ENCODE data around the gene CLK4.

The CLK4 gene

GRCh38 chr5:178626484-178627258 lies at the start of gene CLK4:
Gene CLK4 (minus strand): TSS chr5:178627050. CDS start chr5:178623416, 3,634 bp downstream.
- DNase-seq = peak; percentile 57 to 97 (median 90)

- DNase-seq = no peak
Measured at GRCh38 chr5:178675922-178676321, 49.1 kb upstream of the CLK4 start.

- no peak for DNase-seq
Measured at GRCh38 chr5:178674334-178674733, 47.5 kb upstream of the CLK4 start.

- no peak for DNase-seq
Measured at GRCh38 chr5:178673801-178674295, 47.0 kb upstream of the CLK4 start.

- DNase-seq = no peak
Measured at GRCh38 chr5:178672630-178673029, 45.8 kb upstream of the CLK4 start.

GRCh38 chr5:178671602-178672144 lies 44.8 kb upstream of the CLK4 start:
- DNase-seq = no peak

GRCh38 chr5:178670351-178670885 lies 43.6 kb upstream of the CLK4 start:
- DNase-seq = peak in 16 of 58 donors; percentile 3 to 64 (median 20)

- no peak for DNase-seq
Measured at GRCh38 chr5:178668579-178668978, 41.7 kb upstream of the CLK4 start.

- no peak for DNase-seq
Measured at GRCh38 chr5:178667688-178668087, 40.8 kb upstream of the CLK4 start.

- DNase-seq = no peak
Measured at GRCh38 chr5:178667101-178667500, 40.3 kb upstream of the CLK4 start.

- no peak for DNase-seq
Measured at GRCh38 chr5:178664141-178664540, 37.3 kb upstream of the CLK4 start.

- no peak for DNase-seq
Measured at GRCh38 chr5:178662541-178662860, 35.7 kb upstream of the CLK4 start.

- DNase-seq = no peak
Measured at GRCh38 chr5:178661836-178662540, 35.1 kb upstream of the CLK4 start.

GRCh38 chr5:178651046-178651810 lies 24.4 kb upstream of the CLK4 start:
- peak in 7 of 58 donors; percentile 4 to 39 (median 15) for DNase-seq

- no peak for DNase-seq
Measured at GRCh38 chr5:178650214-178650613, 23.4 kb upstream of the CLK4 start.

- no peak for DNase-seq
Measured at GRCh38 chr5:178649580-178649979, 22.7 kb upstream of the CLK4 start.

GRCh38 chr5:178644826-178645545 lies 18.1 kb upstream of the CLK4 start:
- peak in 23 of 58 donors; percentile 7 to 76 (median 27) for DNase-seq

- DNase-seq = peak in 9 of 58 donors; percentile 7 to 59 (median 20)
Measured at GRCh38 chr5:178642351-178642909, 15.6 kb upstream of the CLK4 start.

- DNase-seq = no peak
Measured at GRCh38 chr5:178641711-178642110, 14.9 kb upstream of the CLK4 start.
